ENCODE results near the gene ASXL2.

The ASXL2 gene

GRCh38 chr2:25797620-25798488 is 80.4 kb downstream of the ASXL2 start:
- DNase-seq = no peak

GRCh38 chr2:25794544-25795276 is 83.6 kb downstream of the ASXL2 start:
- no peak for DNase-seq

GRCh38 chr2:25790074-25790790 is 88.1 kb downstream of the ASXL2 start:
- no peak for DNase-seq

GRCh38 chr2:25788457-25788856 is 89.8 kb downstream of the ASXL2 start:
- no peak for DNase-seq

- DNase-seq = no peak
Measured at GRCh38 chr2:25787020-25787419, 91.3 kb downstream of the ASXL2 start.

- no peak for DNase-seq
Measured at GRCh38 chr2:25784404-25784803, 93.9 kb downstream of the ASXL2 start.

GRCh38 chr2:25777077-25777476 is 101.2 kb downstream of the ASXL2 start:
- DNase-seq = no peak

- DNase-seq = no peak
Measured at GRCh38 chr2:25772078-25772477, 106.2 kb downstream of the ASXL2 start.

GRCh38 chr2:25763575-25763974 is 114.7 kb downstream of the ASXL2 start:
- no peak for DNase-seq

- no peak for DNase-seq
Measured at GRCh38 chr2:25760297-25760696, 118.0 kb downstream of the ASXL2 start.

- no peak for DNase-seq
Measured at GRCh38 chr2:25758348-25758747, 119.9 kb downstream of the ASXL2 start.

GRCh38 chr2:25757906-25758305 is 120.4 kb downstream of the ASXL2 start:
- DNase-seq = no peak

GRCh38 chr2:25756536-25756935 is 121.8 kb downstream of the ASXL2 start:
- DNase-seq = no peak

- no peak for DNase-seq
Measured at GRCh38 chr2:25749676-25750075, 128.6 kb downstream of the ASXL2 start.

GRCh38 chr2:25744055-25744454 is 134.2 kb downstream of the ASXL2 start:
- no peak for DNase-seq

GRCh38 chr2:25743132-25743830 is 135.0 kb downstream of the ASXL2 start:
- DNase-seq = no peak

- DNase-seq = no peak
Measured at GRCh38 chr2:25742501-25742900, 135.8 kb downstream of the ASXL2 start.

- peak in 1 of 2 experiments; percentile 10 for DNase-seq
Measured at GRCh38 chr2:25740810-25741381, 137.4 kb downstream of the ASXL2 start.

GRCh38 chr2:25738383-25739343 is 139.6 kb downstream of the ASXL2 start:
- no peak for DNase-seq

GRCh38 chr2:25736899-25737515 is 141.3 kb downstream of the ASXL2 start:
- DNase-seq = no peak

- no peak for DNase-seq
Measured at GRCh38 chr2:25735835-25736234, 142.5 kb downstream of the ASXL2 start.
